Colon (tissue), 2 donors: ENCODE measurements around the gene CAMK1D.

Experiments
- FAIRE-seq: peaks from 2 replicates; lab custom pipeline; 2012; peaks lifted over from hg19 to GRCh38; lab: Jason Lieb, UNC
- donor health status: control.
- donor health status: control.

CAMK1D gene

GRCh38 chr10:12403119-12403518, 53.8 kb downstream of the CAMK1D start:
- no peak for FAIRE-seq

- no peak for FAIRE-seq
Observed at GRCh38 chr10:12405342-12406320, 56.3 kb downstream of the CAMK1D start.

- no peak for FAIRE-seq
Observed at GRCh38 chr10:12406764-12407400, 57.5 kb downstream of the CAMK1D start.

- FAIRE-seq: no peak
Observed at GRCh38 chr10:12408472-12408871, 59.1 kb downstream of the CAMK1D start.

- FAIRE-seq: no peak
Observed at GRCh38 chr10:12409161-12409560, 59.8 kb downstream of the CAMK1D start.

- no peak for FAIRE-seq
Observed at GRCh38 chr10:12409613-12410012, 60.3 kb downstream of the CAMK1D start.

- FAIRE-seq: no peak
Observed at GRCh38 chr10:12412666-12413368, 63.5 kb downstream of the CAMK1D start.

- FAIRE-seq: no peak
Observed at GRCh38 chr10:12413369-12413711, 64.0 kb downstream of the CAMK1D start.

- FAIRE-seq: no peak
Observed at GRCh38 chr10:12414278-12414989, 65.1 kb downstream of the CAMK1D start.

- no peak for FAIRE-seq
Observed at GRCh38 chr10:12416344-12417050, 67.2 kb downstream of the CAMK1D start.

- no peak for FAIRE-seq
Observed at GRCh38 chr10:12417331-12417730, 68.0 kb downstream of the CAMK1D start.

GRCh38 chr10:12418000-12418399, 68.7 kb downstream of the CAMK1D start:
- no peak for FAIRE-seq

- no peak for FAIRE-seq
Observed at GRCh38 chr10:12418725-12419261, 69.4 kb downstream of the CAMK1D start.

- no peak for FAIRE-seq
Observed at GRCh38 chr10:12419262-12419847, 70.0 kb downstream of the CAMK1D start.

- no peak for FAIRE-seq
Observed at GRCh38 chr10:12420530-12421120, 71.3 kb downstream of the CAMK1D start.

- FAIRE-seq: no peak
Observed at GRCh38 chr10:12422189-12422588, 72.8 kb downstream of the CAMK1D start.

GRCh38 chr10:12423896-12424295, 74.5 kb downstream of the CAMK1D start:
- no peak for FAIRE-seq

- FAIRE-seq: no peak
Observed at GRCh38 chr10:12427276-12427675, 77.9 kb downstream of the CAMK1D start.

- FAIRE-seq: no peak
Observed at GRCh38 chr10:12428447-12429135, 79.2 kb downstream of the CAMK1D start.
